ENCODE data around the gene FAM20A. TPM values are rescaled to one million over a fixed set of nuclear protein-coding genes. Genes with fewer than 3 reads are reported as not detected.

FAM20A gene
- total RNA-seq, 1 donor from 2014 or later: 2.8 TPM

- DNase-seq: no peak
Measured at GRCh38 chr17:68608515-68609130, 7.5 kb upstream of the FAM20A start.

- no peak for DNase-seq
Measured at GRCh38 chr17:68606451-68607307, 5.5 kb upstream of the FAM20A start.

GRCh38 chr17:68605914-68606313 is 4.7 kb upstream of the FAM20A start:
- DNase-seq: no peak

- DNase-seq: no peak
Measured at GRCh38 chr17:68603656-68604055, 2.5 kb upstream of the FAM20A start.

GRCh38 chr17:68603027-68603426 is 1.9 kb upstream of the FAM20A start:
- no peak for DNase-seq

GRCh38 chr17:68602289-68602688 is 1.1 kb upstream of the FAM20A start:
- no peak for DNase-seq

- no peak for DNase-seq
Measured at GRCh38 chr17:68601565-68602288, 560 bp upstream of the FAM20A start.

- no peak for DNase-seq
Measured at GRCh38 chr17:68600067-68600930, 868 bp downstream of the FAM20A start.

- DNase-seq: no peak
Measured at GRCh38 chr17:68599552-68600066, 1.6 kb downstream of the FAM20A start.

GRCh38 chr17:68599091-68599490 is 2.1 kb downstream of the FAM20A start:
- no peak for DNase-seq

- DNase-seq: no peak
Measured at GRCh38 chr17:68598545-68598961, 2.6 kb downstream of the FAM20A start.

- DNase-seq: no peak
Measured at GRCh38 chr17:68598074-68598473, 3.1 kb downstream of the FAM20A start.

- no peak for DNase-seq
Measured at GRCh38 chr17:68596411-68596945, 4.7 kb downstream of the FAM20A start.

- no peak for DNase-seq
Measured at GRCh38 chr17:68595986-68596385, 5.2 kb downstream of the FAM20A start.

GRCh38 chr17:68595496-68595895 is 5.7 kb downstream of the FAM20A start:
- DNase-seq: no peak

GRCh38 chr17:68594552-68594951 is 6.6 kb downstream of the FAM20A start:
- DNase-seq: no peak

GRCh38 chr17:68592682-68593641 is 8.2 kb downstream of the FAM20A start:
- no peak for DNase-seq

GRCh38 chr17:68592009-68592408 is 9.2 kb downstream of the FAM20A start:
- no peak for DNase-seq

- DNase-seq: no peak
Measured at GRCh38 chr17:68591583-68591982, 9.6 kb downstream of the FAM20A start.

- no peak for DNase-seq
Measured at GRCh38 chr17:68589086-68589485, 12.1 kb downstream of the FAM20A start.

All from occipital lobe (tissue), 2 donors.